Fibroblast of mammary gland (primary cell): ENCODE data around the gene UMODL1.

Experiments used
- DNase-seq: peaks from one replicate; pipeline ENCODE4 v3.0.0-alpha.2; 2010; ENCODE audit warnings: low read depth
- H3K4me3 ChIP-seq: 2 replicates; pipeline ENCODE4 v1.5.1; 2011; ENCODE audit warnings: low read depth, mild to moderate bottlenecking, low read length, moderate library complexity; ENCODE audit not compliant: control insufficient read depth
- CTCF ChIP-seq: conservative IDR thresholded peaks from 2 replicates; pipeline ENCODE4 v1.5.1; 2011; ENCODE audit warnings: low read depth, low read length, inconsistent platforms; ENCODE audit not compliant: control insufficient read depth, insufficient read depth

The UMODL1 gene

GRCh38 chr21:42042651-42043050 is 28.5 kb upstream of the UMODL1 start:
- TF ChIP-seq CTCF: no peak
- no peak overlapping the region for H3K4me3 ChIP-seq
- DNase-seq: no peak

- no peak overlapping the region for H3K4me3 ChIP-seq
- no peak for TF ChIP-seq CTCF
- no peak for DNase-seq
These were observed 27.8 kb upstream of the UMODL1 start for GRCh38 chr21:42043201-42043895.

GRCh38 chr21:42043961-42044360 is 27.2 kb upstream of the UMODL1 start:
- DNase-seq: no peak
- TF ChIP-seq CTCF: no peak
- no peak overlapping the region for H3K4me3 ChIP-seq

- H3K4me3 ChIP-seq: no peak overlapping the region
- DNase-seq: no peak
- TF ChIP-seq CTCF: no peak
These were observed 26.1 kb upstream of the UMODL1 start for GRCh38 chr21:42044871-42045495.

- H3K4me3 ChIP-seq: no peak overlapping the region
- DNase-seq: peak; percentile 98
- TF ChIP-seq CTCF: peak; percentile 19
These were observed 23.1 kb upstream of the UMODL1 start for GRCh38 chr21:42047821-42048613.

- no peak for TF ChIP-seq CTCF
- no peak for DNase-seq
- no peak overlapping the region for H3K4me3 ChIP-seq
These were observed 22.1 kb upstream of the UMODL1 start for GRCh38 chr21:42048870-42049577.
